HG03045 (cell line): ENCODE data around the gene TOX3.

Experiments
- ATAC-seq: cut with Tn5 transposase; IDR thresholded peaks from one replicate; pipeline ENCODE4 v1.9.1; 2021; ENCODE audit warnings: mild to moderate bottlenecking, moderate library complexity; ENCODE audit not compliant: unreplicated experiment

Gene TOX3

GRCh38 chr16:52460639-52461178, 86.2 kb downstream of the TOX3 start:
- no peak for ATAC-seq

- no peak for ATAC-seq
These were observed 90.6 kb downstream of the TOX3 start for GRCh38 chr16:52456368-52456767.

DNA sequence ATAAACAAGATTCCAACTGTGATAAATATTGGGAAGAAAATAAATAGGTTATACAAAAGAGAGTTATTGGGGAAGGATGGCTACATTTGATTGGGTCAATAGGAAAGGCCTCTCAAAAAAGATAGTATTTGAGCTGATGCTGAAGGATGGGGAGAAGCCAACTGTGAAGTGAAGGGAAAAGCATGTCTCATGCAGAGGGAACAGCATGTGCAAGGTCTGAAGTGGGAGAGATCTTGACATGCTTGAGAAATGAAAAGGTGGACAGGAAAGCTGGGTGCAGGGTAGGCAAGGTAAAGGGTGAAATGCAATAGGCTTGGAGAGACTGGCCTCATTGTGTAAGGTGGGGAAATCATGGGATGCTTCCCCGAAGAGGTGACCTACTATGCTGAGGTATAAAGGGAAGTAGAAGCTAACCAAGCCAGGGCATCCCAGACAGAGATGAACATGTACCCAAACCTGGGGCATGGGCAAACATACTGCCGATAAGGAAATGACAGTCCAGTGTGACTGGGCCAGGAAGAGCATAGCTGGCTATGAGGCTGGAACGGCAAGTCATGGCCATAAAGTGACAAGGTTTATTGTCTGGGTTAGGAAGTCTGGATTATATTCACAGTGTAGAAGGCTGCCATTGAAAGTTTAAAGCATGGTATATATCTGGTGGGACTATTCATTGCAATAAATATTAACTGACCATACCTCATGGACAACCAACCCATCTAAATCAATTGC, 91.2 kb downstream of the TOX3 start:
- ATAC-seq: no peak

DNA sequence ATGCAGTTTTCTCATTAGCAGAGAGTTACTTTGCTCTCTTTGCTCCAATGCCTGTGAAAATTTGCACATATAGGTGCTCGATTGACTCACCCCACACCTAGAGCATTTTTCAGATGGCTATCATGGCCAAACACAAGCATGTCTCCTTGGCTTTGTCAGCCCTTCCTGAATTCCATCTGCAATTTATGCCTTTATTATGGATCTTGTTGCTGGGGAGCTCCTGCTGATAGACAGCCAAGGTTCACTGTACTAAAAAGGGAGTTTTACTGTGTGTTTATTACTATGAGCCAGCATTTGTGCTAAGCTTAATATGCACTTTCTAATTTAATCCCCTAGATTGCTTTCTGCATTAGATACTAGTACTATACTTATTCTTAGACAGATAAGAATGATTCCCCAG, 93.3 kb downstream of the TOX3 start:
- no peak for ATAC-seq

DNA sequence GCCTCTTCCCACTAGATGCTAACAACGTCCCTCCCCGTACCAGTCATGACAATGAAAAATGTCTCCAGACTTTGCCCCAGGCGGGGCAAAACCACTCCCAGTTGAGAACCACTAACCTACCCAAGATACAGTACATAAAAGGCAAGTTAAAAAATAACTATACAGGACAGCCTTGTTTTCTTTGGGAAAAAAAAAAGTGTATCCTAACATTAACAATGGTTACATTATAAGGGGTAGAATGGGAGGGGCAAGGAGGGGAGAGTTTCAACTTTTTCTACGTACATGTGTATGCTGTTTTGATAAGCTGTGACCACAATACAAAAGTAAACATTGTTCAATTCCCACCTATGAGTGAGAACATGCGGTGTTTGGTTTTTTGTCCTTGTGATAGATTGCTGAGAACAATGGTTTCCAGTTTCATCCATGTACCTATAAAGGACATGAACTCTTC, 94.9 kb downstream of the TOX3 start:
- ATAC-seq: no peak

GRCh38 chr16:52450916-52451315, 96.0 kb downstream of the TOX3 start:
- no peak for ATAC-seq

DNA sequence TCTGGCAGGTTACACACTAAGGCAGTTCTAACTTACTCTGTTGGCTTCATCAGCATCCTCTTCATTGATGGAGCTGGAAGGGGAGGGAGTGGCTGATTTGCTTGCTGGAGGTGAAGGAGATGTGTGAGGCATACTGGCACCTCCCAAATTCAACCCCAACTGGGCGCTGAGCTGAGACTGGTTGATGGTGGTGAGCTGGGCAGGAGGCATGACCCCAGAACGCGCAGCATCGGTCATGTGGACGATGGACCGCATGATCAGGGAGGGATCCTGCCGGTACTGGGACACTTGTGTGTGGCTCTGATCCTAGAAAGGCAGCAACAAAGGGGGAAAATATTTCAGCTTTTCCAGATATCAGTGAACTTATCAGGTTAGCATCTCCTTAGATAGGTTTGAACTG, 96.7 kb downstream of the TOX3 start:
- no peak for ATAC-seq

DNA sequence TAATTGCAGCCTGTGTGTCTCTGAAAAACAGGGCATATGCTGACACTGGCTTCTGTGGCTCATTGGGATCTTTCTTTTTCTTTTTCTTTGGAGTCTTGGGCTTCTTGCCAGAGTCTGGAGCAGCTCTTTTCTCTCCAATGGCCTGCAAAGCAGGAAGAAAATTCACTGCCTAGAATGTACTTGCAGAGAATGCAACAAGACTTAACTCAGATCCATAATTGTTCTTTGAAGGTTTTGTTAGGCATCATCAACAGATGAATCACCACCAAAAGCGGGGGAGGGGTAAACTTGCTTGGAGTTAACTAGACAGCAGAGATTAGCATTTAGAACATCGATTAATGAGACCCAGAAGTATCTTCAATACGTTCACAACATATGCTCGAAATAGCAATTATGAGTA, 100.9 kb downstream of the TOX3 start:
- ATAC-seq: no peak

DNA sequence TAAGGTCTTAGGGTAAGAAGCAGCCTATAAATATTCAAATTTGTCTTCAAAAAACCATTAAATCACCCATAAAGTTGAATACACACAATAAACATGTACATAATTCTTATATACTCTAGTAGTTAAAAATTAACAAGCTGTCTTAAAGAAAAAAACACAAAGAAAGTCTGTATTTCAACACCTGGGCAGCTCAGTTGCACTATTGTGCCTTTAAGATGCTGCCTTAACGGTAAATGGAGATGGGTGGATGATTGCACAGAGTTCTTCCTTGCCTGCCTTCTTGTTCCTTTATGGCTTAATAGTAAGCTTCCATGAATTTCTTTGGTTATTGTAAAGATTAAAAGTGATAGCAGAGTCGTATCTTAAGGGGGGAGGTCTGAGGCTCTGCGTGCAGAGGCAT, 105.1 kb downstream of the TOX3 start:
- ATAC-seq: no peak

GRCh38 chr16:52440248-52440647, 106.7 kb downstream of the TOX3 start:
- ATAC-seq: no peak

DNA sequence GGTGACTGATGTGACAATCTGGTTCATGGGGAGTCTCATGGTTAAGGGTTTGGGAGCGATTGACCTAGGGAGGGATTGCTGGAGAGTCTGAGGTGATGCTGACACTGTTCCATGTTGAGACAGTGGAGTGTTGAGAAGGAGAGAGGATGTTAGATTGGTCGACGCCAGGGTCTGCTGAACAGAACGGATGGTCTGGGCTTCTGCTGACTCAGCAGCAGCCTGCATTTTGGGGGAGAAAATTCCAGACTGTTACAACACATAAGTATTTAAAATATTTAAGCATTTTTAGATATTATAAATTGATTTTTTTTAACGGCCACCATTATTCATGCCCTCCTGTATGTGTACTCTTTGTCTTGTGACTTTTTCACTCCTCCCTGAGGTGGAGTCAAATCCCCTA, 107.2 kb downstream of the TOX3 start:
- no peak for ATAC-seq

DNA sequence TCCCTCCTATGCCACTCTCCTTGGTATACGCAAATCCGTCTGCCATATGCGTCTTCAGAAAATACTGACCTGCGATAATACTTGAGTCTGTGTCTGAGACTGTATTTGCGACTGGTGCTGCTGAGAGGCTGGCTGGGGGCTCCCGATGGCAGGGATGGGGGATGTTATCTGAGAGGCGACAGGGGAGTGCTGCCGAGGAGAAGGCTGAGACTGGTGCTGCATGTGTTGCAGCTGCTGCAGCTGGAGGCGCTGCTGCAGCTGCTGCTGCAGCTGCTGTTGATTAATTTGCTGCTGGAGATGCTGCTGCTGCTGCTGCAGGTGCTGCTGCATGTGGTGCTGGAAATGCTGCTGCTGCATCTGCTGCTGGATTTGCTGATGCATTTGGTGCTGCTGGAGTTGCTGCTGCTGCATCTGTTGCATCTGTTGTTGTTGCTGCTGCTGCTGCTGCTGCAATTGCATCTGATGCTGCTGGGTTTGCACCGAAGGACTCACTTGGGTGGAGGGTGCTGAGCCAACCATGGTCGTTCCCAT, 107.7 kb downstream of the TOX3 start:
- no peak for ATAC-seq

GRCh38 chr16:52437277-52437670, 109.7 kb downstream of the TOX3 start:
- no peak for ATAC-seq

DNA sequence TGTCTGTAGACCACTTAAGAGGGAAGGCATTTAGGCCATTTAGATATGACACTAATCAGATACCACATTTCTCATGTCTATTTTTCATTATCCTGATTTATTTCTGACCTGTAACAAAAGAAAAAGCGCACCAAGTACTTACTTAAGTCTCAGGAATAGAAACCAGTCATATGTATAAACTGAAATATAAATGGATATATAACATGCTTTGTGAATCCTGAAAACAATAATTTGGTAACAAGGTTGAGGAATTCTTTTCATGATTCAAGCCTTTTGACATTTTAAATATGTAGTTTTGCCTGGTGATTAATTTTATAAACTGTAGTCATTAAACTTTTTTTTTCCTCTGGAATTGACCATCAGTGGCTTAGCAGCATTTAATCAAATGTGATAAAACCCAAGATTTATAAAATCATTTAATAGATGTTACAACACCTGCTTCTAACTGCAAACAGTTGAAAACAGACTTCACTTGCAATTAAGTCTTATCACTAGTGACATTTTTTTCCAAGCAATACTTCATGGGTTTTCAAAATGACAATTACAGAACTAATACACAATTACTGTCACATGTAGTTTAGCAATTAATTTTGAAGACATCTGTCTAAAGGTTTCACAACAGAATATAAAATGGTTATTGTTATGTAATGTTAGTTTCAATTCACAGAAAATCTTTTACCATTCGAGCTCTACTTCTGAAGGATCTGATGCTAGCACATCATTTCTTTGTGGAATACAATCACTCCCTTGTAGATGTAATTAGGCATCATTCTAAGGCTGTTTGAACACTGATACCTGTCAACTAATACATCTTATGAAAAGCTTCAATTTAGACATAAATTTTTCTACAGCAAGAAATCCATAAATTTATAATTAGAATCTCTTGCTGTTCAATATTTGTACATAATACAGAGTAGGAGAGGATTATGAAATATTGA, 110.3 kb downstream of the TOX3 start:
- no peak for ATAC-seq

DNA sequence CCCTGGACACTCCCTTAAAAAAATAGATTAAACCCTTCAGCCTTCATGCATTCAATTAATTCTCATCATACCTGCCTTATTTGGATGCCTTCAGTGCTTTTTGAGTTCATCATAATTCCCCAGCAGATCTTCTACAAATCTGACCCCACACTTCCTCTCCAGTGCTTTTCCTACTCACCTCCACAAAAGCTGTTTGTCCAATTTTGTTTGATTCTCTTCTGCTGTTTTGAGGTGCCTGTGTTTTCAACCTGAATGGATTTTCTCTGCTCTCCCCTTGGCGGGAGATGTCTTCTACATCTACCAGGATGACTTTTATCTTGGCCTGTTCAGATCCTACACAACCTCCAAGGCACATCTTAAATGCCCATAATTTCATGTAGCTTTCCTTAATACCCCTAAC, 112.7 kb downstream of the TOX3 start:
- ATAC-seq: no peak

GRCh38 chr16:52433643-52434042, 113.3 kb downstream of the TOX3 start:
- ATAC-seq: no peak

DNA sequence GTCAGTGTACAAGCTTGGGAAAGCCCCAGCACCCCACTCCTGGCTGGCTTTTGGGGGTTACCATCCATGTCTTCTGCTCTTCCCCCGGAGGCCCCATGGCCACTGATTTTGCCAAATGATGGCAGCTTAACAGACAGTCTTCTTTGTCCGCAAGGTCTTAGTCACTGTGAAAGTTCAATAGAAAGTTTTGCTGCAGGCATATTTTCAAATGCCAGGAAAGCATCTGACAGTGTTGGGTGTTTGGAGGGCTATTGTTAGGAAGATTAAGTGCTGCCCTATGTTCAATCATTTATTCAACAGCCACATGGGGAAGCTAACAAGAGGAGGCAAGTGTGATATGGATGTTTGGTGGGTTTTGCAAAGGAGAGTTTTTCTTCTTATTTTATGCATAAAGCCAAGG, 122.4 kb downstream of the TOX3 start:
- no peak for ATAC-seq

GRCh38 chr16:52422307-52422706, 124.6 kb downstream of the TOX3 start:
- no peak for ATAC-seq

DNA sequence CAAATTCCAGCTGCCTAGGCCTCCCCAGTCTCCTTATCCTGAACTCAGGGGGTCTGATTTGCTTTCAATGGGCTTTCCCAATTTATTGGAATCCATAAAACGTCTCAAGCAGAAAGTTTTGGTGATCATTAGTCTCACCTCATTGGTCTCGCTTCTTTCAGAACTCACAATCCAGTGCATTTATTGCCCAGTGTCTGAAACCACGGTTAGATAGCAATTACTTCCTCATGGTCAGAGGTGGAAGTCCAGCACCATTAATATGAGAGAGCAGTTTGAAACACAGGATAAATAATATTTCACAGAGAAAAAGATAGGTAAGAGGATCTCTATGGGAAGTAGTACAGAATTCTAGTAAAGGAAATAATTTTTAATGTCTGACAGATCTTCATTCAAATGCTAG, 128.7 kb downstream of the TOX3 start:
- no peak for ATAC-seq

DNA sequence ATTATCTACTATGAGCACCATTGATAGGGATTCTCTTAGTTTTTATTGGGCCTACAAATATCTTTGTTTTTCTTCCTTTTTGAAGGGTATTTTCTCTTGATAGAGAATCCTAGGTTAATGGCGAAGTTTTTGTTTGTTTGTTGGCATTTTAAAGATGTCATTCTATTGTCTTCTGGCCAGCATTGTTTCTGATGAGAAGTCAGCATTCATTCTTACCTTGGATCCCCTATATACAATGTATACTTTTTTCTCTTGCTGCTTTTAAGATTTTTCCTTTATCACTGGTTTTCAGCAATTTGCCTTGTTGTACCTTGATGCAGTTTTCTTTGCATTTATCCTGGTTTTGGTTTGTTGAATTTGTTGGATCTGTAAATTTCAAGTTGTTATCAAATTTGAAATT, 130.1 kb downstream of the TOX3 start:
- no peak for ATAC-seq

DNA sequence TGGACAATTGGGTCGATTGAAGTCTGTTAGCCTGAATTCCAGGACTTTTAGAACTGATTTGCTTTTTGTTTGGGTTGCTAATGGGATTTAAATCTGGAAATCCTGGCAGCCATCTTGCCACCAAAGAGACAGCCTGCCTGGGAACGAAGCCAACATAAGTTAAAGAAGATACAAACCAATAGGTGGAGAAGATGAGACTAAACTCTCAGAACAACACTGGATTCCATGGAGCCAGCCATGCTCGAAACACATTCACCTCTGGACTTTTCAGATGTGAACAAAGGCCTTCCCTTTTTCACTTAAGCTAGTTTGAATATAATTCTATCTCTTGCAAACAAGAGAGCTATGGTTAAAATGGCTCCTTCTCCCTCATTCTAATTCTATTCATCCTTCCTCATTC, 135.9 kb downstream of the TOX3 start:
- ATAC-seq: no peak
